ENCODE data around the gene OR5AN1. TPM values are rescaled to one million over a fixed set of nuclear protein-coding genes. Genes with fewer than 3 reads are reported as not detected.

The OR5AN1 gene
- total RNA-seq, 1 donor from 2014 or later, result not detected

Other genes starting within 250 kb of the OR5AN1 start
- 29.7 and 39.4 TPM in 2 replicates for gene FAM111A, start 216.0 kb upstream of the OR5AN1 start, total RNA-seq
- 1.7 and 17.0 TPM in 2 replicates for gene DTX4, start 186.8 kb upstream of the OR5AN1 start, total RNA-seq
- gene MPEG1, start 146.0 kb upstream of the OR5AN1 start, total RNA-seq, result not detected in 2 replicates
- not detected in 2 replicates for gene OR5A2, start 67.5 kb downstream of the OR5AN1 start, total RNA-seq
- gene OR5A1, start 77.6 kb downstream of the OR5AN1 start, total RNA-seq, result not detected in 2 replicates
- not detected in 2 replicates for gene OR4D6, start 98.1 kb downstream of the OR5AN1 start, total RNA-seq
- gene OR4D10, start 114.4 kb downstream of the OR5AN1 start, total RNA-seq, result not detected in 2 replicates
- gene OR4D11, start 144.7 kb downstream of the OR5AN1 start, total RNA-seq, result not detected in 2 replicates
- not detected in 2 replicates for gene OR4D9, start 152.6 kb downstream of the OR5AN1 start, total RNA-seq